HG03457 (cell line): Measurements from ENCODE around the gene EVI2B.
"Not testable (repeated sequence)": the region's sequence is repeated elsewhere in the genome, so short reads cannot be mapped to it uniquely, and the experiment has no call there.

ENCODE experiments used
- ATAC-seq: cut with Tn5 transposase; IDR thresholded peaks from one replicate; pipeline ENCODE4 v1.9.1; 2021; ENCODE audit warnings: moderate number of reproducible peaks; ENCODE audit not compliant: unreplicated experiment

Gene EVI2B, protein sequence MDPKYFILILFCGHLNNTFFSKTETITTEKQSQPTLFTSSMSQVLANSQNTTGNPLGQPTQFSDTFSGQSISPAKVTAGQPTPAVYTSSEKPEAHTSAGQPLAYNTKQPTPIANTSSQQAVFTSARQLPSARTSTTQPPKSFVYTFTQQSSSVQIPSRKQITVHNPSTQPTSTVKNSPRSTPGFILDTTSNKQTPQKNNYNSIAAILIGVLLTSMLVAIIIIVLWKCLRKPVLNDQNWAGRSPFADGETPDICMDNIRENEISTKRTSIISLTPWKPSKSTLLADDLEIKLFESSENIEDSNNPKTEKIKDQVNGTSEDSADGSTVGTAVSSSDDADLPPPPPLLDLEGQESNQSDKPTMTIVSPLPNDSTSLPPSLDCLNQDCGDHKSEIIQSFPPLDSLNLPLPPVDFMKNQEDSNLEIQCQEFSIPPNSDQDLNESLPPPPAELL

DNA sequence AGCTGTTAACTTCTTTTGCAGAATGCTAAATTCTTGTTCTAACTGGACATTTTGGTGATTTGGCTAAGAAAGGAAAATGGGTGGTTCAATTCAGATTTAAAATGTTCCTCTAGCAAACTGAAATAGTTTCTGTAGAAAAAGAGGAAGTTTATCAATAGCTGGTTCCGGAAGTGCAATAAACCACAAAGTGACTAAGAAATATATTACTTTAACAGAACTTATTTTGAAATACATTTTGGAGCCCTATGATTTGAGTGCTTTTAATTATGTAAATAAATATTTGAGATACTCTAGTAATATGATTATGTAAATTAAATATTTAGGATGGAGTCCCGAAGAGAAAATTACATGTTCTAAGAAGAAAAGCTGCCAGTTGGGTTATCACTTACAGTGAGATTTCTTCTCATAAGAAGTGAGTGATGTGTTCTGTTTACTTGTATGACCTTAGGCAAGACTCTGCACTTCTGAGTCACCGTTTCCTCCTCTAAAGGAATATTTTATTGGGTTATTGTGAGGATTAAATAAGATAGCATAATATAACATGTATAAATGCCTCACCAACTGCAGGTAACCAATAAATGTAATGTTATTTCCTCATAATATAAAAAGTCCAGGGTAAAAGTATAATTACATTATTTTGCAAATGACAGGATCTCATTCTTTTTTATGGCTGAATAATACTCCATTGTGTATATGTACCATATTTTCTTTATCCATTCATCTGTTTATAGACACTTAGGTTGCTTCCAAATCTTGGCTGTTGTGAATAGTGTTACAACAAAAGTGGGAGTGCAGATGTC lies at the start of gene EVI2B:
TSS of gene EVI2B (minus strand) at position 73 of the 800 bp plus-strand sequence. CDS start 8,445 bp downstream, outside the sequence.
- no peak for ATAC-seq

DNA sequence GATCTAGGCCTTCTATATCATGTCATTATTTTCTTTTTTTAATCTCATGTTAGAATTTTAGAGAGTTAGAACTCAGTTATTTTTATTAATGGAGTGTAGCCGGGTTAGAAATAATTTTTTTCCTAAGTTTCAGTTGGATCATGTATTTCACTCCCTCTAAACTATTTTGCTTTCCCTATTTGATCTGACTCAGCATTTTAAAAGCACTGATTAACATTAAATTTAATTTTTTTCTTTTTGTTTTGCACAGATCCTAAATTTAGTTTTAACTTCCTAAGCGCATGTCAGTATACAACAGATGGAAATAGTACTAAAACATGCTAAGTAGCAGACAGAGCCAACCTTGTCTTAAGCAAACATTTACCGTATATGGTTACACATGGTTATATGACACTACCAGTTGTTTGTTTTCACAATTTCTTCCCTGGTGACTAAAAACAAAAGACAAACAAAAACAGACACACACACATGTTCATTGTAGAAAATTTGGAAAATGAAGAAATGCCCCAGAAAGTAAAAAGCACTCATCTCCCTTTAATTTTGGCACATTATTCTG lies 44.1 kb upstream of the EVI2B start:
- no peak for ATAC-seq

DNA sequence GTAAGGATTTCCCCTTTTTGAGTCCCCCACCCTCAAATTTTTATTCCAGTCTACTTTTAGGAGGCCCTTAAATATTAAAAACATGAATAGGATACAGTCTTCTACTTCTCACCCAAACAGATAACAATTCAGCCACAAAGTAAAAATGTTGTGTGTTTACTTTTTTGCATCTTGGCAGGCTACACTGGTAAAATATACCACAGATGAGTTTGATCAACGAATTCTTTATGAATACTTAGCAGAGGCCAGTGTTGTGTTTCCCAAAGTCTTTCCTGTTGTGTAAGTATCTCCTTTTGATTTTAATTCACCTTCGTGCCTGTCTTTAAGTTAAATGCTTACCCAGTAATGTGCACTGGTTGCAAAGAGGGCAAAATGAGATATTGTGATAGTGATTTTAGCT lies 43.2 kb upstream of the EVI2B start:
- no peak for ATAC-seq

DNA sequence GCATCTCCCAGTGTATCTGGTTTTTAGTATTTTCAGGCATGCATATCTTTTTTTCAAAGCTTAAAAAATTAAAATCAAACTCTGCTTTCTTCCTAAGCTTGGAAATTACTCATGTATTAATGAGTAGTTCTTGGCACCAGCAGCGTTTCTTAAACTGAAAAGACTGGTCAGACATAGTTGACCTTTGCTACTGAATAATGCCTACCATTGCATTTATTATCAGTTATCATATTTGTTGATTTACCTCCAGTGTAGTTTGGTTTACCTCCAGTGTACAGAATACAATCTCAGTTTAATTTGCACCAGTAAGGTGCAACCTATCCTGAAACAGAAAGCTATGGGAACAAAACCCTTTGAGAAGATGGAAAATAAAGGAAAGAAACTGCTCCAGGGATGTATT lies 42.1 kb upstream of the EVI2B start:
- ATAC-seq = no peak

DNA sequence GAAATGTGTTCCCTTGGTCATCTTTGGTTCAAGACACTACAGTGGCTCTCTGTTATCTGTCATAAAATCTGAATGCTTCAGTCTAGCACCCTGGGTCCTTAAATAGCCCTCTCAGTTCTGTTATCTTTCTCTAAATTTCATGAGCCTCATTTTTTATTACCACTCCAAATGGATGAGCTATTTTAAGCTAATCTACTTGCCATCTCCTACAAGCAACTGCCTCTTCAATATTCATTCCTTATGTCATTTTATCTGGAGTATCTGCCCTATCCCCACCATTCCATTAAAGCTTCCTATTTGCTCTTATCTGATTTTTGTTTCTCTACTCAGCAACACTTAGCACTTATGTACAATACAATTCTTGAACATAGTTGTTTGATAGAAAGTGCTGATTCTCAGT lies 35.6 kb upstream of the EVI2B start:
- ATAC-seq = no peak

DNA sequence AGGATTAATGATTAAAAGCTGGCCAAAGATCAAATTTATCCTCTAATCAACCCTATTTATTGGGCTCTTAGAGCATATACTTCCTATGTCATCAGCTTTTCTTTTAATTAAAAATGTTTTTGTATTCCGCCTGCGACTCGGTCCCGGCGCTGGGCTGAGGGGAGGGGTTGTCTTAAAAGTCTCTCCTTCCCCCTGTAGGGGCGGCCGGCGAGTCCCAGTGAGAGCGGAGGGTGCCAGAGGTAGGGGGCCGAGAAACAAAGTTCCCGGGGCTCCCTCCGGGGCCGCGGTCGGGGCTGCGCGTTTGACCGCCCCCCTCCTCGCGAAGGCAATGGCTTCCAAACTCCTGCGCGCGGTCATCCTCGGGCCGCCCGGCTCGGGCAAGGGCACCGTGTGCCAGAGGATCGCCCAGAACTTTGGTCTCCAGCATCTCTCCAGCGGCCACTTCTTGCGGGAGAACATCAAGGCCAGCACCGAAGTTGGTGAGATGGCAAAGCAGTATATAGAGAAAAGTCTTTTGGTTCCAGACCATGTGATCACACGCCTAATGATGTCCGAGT lies 31.4 kb upstream of the EVI2B start:
- not testable (repeated sequence) for ATAC-seq

DNA sequence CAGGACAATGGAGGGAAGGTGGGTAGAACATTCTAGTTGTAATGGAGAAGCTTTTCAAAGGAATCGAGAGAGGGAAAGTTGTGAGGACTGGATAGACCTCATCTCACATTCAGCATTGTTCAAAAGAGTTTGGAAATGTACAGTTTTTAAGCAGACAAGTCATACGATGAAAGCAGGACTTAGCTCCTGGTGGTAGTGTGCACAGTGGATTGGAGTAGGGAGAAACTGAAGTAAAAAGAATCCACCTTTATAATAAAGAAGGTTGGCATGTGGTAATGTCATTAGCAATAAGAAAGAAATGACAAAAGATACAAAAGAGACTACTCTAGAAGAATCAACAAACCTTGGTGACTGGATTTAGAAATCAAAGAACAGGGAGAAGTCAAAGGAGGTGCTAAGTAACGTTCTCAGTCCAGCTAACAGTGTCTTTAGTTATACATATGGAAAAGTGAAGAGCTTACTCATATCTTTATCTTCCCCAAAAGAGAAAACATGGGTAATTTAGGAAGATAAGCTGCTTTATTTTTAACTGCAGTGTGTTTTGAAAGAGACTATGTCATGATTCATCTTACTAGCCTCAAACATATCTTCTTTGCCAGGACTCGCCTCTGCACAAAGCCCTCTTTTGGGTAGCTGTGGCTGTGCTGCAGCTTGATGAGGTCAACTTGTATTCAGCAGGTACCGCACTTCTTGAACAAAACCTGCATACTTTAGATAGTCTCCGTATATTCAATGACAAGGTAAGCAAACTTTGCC lies 26.2 kb upstream of the EVI2B start:
- ATAC-seq = no peak

DNA sequence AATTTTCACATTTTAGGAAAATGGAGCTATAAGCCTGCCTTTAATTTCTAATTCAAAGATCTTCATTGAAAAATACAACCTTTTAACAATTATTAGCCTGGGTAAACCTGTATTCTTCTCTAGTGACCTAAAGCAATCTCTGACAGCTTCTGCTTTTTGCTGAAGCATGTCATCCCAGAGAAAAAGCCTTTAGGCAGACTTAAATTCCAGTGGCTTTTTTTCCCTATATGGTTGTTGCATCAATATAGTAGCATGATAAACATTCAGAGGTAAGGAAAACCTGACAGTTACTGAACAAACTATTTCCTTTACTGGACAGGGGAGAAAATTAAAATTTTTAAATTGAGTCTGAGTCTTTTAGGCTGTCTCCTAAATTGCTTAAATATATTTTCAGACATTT lies 15.4 kb upstream of the EVI2B start:
- no peak for ATAC-seq

DNA sequence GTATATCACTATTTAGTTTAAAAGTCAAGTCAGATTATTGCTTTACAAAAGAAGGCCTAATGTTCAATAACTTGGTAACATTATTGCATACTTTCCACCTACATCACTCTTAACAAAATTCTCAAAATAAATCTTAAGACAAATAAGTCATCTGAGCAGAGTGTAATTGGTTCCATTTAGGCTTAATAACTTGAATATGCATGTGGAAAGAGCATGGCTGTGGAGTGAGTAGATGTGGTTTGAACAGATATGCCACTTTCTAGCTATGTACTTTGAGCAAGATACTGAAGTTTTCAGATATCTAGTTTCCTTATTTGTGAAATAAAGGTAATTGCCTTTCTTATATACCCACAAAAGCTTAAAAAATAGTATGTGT lies 14.3 kb upstream of the EVI2B start:
- ATAC-seq = no peak

DNA sequence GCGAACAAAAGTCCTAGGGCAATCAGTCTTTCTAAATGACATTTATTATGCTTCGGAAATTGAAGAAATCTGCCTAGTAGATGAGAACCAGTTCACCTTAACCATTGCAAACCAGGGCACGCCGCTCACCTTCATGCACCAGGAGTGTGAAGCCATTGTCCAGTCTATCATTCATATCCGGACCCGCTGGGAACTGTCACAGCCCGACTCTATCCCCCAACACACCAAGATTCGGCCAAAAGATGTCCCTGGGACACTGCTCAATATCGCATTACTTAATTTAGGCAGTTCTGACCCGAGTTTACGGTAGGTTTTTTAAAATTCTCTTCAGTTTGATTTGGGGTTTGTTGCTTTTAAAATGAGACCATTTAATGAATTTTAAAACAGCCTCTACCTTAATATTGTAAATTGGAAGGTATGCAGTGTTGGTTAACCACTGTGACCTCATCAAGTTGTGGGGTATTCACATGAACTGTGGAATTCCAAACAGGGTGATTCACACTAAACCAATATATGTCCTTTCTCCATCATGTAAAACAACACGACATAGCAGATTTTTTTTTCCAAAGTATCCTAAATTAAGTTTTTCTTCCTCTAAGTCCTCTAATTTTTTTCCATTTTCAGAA lies 13.8 kb upstream of the EVI2B start:
- ATAC-seq = no peak

DNA sequence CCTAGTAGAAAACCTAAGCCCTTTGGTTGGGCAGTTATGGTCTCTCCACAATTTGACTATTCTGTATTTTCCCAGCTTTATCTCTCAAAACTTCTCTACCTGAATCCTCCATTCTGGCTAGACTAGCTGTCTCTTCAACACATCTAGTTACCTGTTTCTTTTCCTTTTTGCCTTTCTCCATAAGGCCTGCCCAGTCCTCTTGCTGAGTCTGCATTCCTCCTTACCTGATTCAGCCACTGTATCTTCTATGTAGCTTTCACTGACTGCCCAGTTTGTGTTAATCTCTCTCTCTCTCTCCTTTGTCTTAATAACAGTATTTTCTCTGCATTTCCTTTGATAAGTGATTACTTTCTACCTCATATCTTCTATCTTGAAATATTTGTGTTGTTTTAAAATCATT lies 9.7 kb upstream of the EVI2B start:
- ATAC-seq = no peak

DNA sequence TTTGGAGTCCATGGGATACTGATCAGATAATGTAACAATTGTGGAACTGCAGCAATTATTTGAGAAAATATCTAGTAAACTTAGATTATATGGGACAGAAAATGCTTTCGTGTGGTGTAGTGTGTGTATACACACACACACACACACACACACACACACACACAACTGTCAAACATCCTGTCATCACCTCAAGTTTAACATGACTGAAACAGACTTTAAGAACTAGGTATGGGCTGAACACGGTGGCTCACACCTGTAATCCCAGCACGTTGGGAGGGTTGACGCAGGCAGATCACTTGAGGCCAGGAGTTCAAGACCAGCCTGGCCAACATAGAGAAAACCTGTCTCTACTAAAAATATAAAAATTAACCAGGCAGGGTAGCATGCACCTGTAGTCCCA lies 8.1 kb upstream of the EVI2B start:
- ATAC-seq = no peak

DNA sequence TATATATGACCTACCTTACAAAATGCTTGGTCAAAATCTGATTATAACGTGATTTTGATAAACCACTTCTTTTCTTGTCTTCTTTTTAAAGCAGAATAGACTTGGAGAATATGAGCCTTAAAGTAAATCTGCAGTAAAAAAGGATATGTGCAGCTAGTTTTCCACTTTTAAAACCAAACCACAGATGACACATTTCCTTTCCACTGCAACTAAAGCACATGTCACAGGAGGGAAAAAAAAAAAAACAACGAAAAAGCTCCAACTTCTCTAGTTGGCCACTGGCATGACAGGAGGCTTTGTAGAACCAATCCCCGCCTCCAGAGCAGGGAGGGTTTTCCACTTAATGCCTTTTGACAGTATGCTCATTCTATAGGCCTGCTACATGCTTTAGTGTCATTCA lies 7.6 kb upstream of the EVI2B start, which contains the start of gene EVI2A:
TSS of gene EVI2A (minus strand) at position 142 of the 400 bp plus-strand sequence. CDS start 2,609 bp downstream, outside the sequence.
- ATAC-seq = no peak

DNA sequence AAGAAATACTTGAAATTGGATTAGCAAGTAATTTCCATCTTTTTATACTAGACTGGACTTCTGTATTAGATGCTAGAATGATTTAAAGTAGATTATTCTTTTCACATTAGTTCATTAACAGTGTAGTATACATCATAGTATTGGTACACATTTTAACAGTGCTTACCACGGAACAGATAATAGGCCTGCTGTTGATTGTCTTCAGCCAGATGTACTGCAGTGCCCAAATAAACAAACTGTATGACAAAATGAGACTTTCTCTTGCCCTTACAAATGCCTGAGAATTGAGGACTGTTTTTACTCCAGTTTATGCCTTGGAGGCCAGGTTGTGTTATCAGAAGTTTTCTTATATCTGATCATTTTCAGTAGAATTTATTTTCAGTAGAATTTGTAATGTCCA lies 6.9 kb upstream of the EVI2B start:
- no peak for ATAC-seq

DNA sequence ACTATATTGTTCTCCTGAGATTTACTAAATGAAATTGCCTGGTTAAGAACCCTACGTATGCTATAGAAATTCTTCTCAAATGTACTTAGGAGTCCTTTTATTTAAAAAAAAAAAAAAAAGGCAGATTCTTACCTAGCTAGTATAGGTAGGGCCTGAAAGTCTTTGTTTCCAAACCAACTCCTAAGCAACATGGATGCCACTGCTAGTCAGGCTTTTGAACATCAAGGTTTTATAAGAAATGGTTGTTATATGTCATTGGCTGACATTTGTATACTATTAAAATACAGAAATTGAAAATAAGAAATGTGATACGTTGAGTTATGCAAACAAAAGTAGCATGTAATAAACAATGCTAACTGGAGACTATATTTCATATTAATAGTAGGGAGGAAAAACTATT lies 6.4 kb upstream of the EVI2B start:
- no peak for ATAC-seq

DNA sequence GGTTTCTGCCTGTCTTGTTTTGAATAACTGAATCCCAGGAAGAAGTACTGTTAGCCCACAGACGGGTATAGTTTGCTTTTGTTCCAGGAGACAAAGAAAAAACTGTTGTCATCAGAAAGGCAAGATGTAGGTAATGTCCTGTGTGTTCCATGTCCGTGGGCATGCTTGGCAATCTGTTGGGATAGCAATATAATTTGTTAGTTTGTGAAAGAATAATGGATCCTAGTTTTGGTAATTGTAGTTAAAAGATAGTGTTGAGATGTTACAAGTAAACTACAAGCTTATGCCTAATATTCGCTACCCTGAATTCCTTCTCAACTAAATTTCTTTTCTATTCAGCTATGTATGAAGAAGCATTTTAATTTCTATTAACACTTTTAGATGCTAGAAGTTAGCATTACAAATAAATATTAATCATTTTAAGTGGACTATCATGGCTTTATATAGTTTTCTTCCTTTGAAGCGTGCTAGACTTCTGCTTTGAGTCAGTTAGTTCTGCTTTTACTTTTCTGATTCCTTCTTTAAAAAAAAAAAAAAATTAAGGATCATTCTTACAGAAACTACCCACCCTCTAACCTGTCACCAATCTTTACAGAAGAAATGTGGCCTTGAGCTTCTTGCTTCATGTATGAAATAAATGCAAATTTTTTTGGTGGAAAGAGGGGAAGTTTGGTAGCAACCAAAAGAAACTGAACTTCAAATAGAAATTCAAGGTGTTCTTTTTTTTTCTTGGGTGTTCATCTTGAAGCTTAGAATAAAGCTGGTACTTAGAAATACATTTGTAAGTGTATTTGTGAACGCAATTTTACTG lies 5.2 kb upstream of the EVI2B start:
- no peak for ATAC-seq

DNA sequence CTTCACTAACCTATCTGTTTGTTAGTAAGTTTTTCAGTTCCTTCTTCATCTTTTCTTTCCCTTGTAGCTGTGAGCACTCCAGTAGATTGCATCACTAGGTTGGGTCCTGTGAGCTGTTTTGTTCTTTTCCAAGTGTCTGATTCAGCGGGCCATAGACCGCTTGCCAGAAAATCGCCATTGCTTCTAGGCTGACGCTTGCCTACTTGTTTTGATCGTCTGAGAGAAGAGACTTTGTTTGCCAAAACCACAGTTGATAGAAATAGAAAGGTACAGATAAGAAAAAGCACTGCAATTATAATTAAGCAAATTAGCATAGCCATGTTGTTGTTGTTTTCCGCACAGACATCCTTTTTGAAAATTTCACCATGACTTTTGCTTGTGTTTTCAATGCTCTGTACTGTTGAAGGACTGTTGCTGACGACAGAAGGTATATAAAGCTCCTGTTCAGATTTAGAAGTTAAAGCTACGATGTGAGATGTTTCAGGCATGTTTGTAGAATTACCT lies 4.5 kb upstream of the EVI2B start:
- ATAC-seq = no peak

DNA sequence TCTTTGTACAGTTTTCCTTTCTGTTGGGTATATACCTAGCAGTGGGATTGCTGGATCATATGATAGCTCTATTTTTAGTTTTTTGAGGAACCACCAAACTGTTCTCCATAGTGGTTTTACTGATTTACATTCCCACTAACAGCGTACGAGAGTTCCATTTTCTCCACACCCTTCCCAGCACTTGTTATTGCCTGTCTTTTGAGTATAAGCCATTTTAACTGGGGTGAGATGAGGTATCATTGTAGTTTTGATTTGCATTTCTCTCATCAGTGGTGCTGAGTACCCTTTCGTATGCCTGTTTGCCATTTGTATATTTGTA lies 887 bp upstream of the EVI2B start:
- ATAC-seq = no peak

DNA sequence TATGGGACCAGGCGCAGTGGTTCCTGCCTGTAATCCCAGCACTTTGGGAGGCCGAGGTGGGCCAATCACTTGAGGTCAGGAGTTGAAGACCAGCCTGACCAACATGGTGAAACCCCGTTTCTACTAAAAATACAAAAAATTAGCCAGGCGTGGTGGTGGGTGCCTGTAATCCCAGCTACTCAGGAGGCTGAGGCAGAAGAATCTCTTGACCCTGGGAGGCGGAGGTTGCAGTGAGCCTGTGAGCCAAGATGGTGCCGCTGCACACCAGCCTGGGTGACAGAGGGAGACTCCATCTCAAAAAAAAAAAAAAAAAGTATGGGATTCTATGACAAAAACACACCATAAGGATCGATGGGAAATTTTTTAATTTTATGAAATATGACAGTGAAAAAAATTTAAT lies 1.6 kb downstream of the EVI2B start:
- not testable (repeated sequence) for ATAC-seq
